ENCODE results near the gene OFD1. TPM values are rescaled to one million over a fixed set of nuclear protein-coding genes. Genes with fewer than 3 reads are reported as not detected.
A peak's percentile ranks its signal among the peaks of the same experiment; 100 is the strongest.

OFD1 gene, protein sequence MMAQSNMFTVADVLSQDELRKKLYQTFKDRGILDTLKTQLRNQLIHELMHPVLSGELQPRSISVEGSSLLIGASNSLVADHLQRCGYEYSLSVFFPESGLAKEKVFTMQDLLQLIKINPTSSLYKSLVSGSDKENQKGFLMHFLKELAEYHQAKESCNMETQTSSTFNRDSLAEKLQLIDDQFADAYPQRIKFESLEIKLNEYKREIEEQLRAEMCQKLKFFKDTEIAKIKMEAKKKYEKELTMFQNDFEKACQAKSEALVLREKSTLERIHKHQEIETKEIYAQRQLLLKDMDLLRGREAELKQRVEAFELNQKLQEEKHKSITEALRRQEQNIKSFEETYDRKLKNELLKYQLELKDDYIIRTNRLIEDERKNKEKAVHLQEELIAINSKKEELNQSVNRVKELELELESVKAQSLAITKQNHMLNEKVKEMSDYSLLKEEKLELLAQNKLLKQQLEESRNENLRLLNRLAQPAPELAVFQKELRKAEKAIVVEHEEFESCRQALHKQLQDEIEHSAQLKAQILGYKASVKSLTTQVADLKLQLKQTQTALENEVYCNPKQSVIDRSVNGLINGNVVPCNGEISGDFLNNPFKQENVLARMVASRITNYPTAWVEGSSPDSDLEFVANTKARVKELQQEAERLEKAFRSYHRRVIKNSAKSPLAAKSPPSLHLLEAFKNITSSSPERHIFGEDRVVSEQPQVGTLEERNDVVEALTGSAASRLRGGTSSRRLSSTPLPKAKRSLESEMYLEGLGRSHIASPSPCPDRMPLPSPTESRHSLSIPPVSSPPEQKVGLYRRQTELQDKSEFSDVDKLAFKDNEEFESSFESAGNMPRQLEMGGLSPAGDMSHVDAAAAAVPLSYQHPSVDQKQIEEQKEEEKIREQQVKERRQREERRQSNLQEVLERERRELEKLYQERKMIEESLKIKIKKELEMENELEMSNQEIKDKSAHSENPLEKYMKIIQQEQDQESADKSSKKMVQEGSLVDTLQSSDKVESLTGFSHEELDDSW
- 15.9 TPM for total RNA-seq

DNA sequence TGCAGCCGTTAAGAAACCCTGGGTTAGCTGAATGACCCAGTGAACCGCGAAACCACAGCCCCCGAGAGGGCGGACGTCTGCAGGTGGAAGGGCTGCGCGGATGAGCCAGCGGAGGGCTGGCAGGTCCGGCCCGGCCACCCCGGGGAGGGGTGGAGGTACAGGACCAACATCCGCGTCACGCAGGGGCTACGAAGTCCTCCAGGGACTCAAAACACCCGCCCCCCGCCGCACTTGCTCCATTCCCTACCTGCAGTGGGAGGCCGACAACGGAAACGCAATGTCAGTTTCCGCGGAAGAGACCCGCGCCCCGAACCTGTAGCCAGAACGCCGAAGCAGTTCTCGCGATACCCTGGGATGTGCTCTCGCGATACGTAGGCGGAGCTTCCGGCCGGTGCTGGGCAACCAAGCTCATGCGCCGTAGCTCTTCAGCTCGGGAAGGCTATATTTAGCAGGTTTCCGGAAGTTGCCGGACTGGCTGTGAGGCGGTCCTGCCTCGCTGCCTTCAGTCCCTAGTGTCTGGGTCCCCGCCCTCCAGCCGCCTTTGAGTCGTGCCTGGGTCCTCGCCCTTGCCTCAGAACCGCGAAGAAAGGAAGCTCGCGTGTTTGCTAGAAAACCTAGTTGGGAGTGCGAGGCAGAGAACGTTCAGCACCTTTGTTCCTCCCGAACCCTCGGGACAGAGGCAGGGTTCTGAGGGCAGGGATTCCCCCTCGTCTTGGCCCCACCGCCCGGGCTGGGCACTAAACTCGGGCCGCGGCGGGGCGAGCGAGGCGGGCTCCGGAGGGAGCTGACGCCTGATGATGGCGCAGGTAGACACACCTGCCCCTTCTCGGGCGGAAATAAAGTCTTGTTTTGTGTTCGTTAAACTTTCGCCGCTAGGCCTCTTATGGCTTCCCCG is at the start of gene OFD1, which contains the start of gene TRAPPC2:
OFD1 (plus strand) TSS at position 471 of the 895 bp plus-strand sequence; CDS start at position 795, 324 bp downstream.
TRAPPC2 (minus strand) TSS at position 343 of the 895 bp plus-strand sequence. CDS start 14,657 bp downstream, outside the sequence.
- peak; percentile 79 to 88 for DNase-seq (ENCODE audit: low spot score in 2 of 2)
- FAIRE-seq, result no peak

DNA sequence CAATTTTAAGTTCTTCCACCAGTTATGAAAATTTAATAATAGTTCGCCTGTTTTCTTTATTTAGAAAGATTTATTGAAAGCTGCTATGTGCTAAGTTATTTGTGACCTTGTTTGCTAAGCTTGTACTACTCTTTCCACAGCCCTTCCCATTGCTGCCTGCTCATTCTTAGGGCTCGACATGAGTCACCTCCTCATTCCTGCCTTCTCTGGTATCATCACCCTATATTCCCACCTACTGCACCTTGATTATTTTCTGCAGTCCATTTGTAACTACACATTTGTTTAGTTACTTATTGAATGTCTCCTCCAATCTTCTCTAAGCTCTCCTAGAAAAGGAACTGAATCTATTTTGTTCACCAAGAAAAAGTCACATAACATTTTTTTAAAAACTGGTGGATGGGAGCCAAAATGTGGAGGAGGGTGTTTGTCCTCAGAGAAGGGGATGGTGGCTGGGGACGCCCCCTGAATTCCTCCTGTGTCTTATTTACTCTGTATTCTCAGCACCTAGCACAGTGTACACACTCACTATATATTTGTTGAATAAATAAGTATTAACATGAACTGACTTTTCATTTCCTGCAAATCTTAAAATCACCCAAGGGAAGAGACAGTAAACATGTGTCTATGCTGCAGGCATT is 49.3 kb upstream of the OFD1 start:
- DNase-seq (ENCODE audit: low spot score in 2 of 2) (no peak), FAIRE-seq (no peak)

DNA sequence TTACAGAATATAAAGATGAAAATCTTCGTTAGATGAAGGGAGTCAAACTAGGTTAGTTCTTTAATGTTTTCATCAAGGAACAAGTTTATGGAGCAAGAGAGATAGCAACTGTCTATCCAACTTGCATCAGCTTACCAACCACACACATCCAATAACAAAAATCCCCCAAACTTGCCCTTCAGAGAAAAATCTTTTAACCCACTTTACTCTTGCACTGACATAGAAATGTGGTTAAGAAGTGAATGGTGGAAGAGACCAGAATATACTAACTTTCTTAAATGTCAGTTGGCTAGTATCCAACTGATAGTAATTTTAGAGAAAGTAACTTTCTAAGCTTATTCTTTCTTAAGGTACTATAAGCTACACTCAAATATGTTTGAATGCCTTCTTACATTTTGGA is 47.3 kb upstream of the OFD1 start:
- FAIRE-seq (no peak), DNase-seq (ENCODE audit: low spot score in 2 of 2) (no peak)

DNA sequence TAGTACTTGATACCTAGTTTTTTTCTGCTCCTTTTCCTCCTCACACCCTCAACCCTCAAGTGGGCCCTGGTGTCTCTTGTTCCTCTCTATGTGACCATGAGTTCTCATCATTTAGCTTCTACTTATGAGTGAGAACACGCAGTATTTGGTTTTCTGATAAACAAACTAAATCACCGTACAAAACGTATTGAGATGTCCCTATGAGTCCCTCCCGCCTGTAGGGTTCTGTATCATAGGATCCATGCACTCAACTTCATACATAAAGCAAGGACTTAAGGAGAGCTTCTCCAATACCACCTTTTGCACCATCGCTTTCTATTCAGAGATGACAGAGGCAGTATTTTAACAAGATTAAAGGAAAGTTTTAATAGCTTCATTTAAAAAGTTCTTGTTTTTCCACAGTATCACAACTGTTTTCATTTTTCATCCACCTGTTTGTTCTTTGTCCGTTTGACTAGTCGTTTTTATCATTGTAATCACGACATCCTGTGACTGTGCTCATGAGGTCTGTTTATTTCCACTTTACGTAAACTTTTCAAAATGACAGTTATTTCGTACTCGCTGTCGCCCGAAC is 46.1 kb upstream of the OFD1 start:
- no peak for DNase-seq (ENCODE audit: low spot score in 2 of 2)

DNA sequence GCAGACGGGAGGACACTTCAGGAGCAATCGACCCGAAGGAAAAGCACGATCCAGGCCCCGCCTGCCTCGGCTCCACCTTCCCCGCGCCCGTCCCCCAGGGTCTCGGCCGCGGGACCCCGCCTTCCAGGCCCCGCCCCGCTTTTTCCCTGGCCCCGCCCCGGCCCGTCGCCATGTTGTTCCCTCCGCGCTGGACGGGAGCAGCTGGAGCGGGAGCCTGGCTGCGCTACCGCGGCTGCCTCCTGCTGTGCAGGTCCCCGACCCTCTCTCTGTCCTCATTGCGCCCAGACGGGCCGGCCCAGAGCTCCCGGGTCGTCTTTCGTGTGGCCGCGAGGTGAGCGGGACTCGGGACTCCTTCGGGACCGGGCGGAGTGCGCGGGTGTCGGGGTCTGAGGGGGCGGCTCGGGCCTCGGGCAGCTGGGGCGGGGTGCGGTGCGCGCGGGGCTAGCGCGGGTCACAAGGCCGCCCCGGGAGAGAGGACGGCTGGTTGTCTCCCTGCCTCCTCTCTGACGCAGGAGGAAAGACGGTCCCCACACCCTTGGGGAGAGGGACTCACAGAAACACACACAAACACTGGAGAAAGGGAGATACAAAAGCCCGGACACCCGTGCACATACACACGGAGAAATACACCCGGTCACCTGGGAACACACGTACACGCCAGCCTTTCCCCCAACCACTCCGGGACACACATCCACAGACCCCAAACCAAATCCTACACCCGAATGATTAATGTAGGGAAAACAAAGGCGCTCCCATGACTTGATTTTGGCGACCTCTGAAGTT is 45.4 kb upstream of the OFD1 start, which contains the start of gene RAB9A:
RAB9A (plus strand) TSS at position 171 of the 783 bp plus-strand sequence. CDS start 19,619 bp downstream, outside the sequence.
- no peak for FAIRE-seq
- peak; percentile 76 to 81 for DNase-seq (ENCODE audit: low spot score in 2 of 2)

More for the DNA sequence above, 46.1 kb upstream of the OFD1 start:
- no peak for FAIRE-seq

DNA sequence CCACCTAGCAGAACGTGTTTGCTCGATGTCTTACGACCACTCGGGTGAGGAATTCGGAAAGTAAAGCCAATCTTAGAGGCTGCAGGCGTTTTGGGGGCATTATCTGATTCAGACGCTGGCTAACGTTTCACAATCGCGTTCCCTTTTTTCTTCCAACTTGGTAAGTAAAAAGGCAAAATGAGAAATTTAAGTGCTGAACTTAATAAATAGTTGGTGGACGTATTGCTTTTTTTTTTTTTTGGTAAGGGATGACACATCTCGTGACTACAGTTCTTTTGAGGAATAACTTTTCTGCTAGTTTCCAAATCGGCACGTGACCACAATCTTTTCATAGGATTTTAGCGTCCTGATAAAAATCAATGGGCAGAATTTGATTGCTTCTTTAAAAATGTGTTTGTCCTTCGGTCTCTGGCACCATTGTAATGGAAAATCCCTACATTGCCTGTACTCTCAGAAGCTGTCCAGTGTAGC is 44.8 kb upstream of the OFD1 start:
- DNase-seq (ENCODE audit: low spot score in 2 of 2) (no peak), FAIRE-seq (no peak)

DNA sequence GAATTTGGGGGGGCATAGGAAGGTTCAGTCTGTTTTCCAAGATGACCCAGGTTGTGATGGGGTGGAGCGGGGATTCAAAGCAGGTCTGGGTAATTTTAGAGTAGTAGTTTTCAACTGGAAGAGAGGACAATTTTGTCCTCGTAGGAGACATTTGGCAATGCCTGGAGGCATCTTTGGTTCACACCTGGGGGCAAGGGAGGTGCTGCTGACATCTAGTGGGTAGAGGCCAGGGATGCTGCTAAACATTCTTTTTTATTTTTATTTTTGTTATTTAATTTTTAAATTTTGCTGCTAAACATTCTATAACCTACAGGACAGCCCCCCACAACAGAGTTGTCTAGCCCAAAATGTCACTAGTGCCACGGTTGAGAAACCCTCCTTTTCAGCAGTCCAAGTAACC is 43.7 kb upstream of the OFD1 start:
- no peak for FAIRE-seq

DNA sequence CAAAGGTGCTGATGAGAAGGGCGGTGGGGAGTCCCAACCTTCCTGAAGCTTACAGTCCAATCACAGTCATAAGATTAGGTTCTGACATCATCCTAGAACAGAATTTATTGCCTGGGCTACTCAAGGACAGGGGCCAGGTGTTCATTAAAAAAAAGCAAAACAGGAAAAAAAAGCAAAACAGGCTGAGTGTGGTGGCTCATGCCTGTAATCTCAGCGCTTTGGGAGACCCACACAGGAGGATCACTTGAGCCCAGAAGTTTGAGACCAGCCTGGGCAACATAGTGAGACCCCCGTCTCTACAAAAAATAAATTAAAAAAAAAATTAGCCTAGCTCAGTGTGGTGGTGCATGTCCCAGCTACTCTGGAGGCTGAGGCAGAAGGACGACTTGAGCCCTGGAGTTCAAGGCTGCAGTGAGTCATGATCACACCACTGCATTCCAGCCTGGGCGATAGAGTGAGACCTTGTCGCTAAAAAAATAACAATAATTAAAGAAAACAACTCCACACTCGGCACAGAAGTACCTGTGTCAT is 42.6 kb upstream of the OFD1 start:
- no peak for FAIRE-seq
- no peak for DNase-seq (ENCODE audit: low spot score in 2 of 2)

More for the DNA sequence above, 43.7 kb upstream of the OFD1 start:
- DNase-seq (ENCODE audit: low spot score in 2 of 2), result no peak

DNA sequence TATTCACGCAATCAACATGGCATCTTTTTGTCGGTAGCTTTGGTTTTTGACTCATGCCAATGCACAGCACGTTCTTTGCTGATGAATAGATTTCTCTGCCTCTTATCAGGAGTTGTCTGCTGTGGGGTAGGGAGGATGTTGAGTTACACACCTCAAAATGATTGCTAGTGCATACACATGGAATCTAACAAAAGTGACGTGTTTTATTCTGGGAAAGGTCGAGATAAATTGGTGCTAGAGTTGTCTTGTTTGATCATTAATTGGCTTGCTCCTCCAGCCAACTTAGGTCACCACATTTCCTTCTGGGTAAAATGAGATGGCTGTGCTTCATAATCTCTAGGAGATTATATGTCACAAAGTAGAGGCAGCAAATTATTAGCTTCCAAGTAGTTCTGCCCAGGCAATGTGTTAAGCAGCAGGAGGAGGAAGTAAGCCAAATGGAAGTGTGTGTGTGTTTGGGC is 41.7 kb upstream of the OFD1 start:
- FAIRE-seq (no peak), DNase-seq (ENCODE audit: low spot score in 2 of 2) (no peak)

DNA sequence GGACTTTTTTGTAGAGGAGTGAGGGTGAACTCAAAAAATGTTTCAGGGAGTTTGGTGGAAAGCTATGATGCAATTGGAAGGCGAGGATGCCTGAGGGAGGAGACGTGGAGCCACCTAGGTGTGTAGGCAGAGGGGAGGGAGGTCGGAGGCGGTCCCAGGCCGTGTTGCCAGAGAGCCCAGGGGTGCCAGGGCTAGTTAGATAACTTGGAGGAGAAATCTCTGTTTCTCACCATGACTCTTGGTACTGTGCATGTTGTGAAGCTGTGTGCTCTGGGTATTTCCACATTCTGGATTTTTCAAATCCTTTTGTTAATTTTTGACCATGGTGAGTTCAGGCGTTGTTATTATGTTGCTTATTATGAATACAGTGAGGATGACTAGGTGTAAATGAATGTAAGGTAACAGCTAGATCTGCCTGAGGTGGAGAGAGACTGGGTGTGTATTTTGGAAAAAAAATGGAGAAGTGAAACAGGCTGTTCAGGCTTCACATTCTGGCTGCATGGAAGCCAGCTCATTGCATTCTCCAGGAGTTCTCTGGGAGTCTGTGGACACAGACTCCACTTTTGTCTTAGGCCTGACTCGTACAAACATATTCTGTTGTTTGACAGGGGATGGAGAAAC is 41.1 kb upstream of the OFD1 start:
- DNase-seq (ENCODE audit: low spot score in 2 of 2), result no peak
- no peak for FAIRE-seq

DNA sequence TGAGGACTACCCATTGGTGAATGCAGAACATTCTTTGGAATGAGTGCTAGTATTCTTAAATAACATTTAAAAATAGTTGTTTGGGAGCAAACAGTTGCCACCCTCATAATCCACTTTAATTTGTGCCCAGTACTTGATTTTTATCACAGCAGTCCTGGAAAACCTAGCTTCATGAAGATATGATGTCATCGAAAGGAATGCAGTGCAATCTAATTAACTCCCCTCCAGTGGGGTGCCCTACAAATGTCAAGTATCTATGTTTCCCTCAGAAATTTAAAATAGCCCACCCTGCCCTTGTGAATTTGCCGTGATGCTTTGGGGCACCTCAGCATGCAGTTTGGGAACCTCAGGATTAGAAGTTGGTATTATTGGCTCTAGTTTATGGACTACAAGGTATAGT is 40.2 kb upstream of the OFD1 start:
- FAIRE-seq (no peak), DNase-seq (ENCODE audit: low spot score in 2 of 2) (no peak)

DNA sequence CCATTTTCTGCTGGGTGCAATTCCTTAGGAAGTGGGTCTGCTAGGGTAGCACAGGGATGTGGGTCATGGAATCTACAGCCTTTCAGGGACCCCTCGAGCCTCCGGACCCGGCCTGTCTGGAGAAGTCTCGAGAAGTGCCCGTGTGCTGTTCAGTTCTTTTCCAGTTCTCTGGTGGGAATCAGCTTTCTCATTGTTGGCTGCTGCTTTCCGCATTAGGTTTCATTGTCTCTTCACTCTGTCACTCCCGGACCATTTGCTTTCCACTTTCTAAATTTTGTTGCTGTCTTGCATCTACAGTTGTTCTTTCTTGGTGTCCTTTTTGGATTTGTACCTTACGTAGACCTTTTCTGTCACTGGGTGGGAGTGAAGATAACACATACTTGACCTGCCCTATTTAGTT is 39.6 kb upstream of the OFD1 start:
- no peak for FAIRE-seq
- DNase-seq (ENCODE audit: low spot score in 2 of 2), result no peak

DNA sequence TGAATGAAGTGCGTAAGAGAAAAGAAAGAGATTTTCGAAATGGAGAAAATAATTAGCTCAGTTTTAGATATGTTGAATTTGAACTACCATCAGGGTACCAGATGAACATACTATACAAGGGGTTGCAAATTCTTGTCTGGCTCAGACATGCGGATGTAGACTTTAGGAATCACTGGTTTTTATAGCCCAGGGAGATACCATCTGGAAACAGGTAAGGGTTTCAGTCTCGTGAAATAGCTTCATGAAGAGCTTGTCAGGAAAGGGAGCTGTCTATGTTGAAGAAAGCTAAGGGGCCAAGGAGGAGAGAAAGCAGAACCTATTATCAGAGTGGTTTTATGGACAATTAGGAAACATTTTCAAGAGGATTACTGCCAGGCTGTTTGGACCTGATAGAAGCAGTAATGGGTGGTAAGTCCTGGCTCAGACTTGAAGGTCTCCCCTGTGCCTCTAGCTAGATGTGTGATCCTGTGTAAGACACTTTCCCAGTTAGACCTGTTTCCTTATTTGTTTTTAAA is 38.9 kb upstream of the OFD1 start:
- FAIRE-seq, result no peak

DNA sequence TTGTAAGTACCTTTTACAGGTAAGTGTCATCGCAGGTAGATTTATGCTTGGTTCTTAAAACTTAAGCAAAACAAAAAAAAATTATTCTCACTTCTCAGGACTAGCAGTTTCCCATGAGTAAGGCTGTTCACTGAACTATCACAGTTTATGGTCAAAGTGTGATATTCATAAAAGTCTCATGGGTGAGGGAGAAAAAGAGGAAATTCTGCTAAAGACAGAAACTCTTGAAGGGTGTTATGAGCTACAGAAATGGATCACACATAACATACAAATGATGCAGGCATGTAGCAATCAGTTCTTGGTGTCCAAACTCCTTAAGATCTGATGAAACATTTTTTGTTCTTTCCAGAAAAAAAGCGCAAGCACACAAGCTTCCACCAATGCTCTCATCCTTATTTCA is 37.1 kb upstream of the OFD1 start:
- FAIRE-seq, result no peak
- no peak for DNase-seq (ENCODE audit: low spot score in 2 of 2)

More for the DNA sequence above, 38.9 kb upstream of the OFD1 start:
- no peak for DNase-seq (ENCODE audit: low spot score in 2 of 2)

DNA sequence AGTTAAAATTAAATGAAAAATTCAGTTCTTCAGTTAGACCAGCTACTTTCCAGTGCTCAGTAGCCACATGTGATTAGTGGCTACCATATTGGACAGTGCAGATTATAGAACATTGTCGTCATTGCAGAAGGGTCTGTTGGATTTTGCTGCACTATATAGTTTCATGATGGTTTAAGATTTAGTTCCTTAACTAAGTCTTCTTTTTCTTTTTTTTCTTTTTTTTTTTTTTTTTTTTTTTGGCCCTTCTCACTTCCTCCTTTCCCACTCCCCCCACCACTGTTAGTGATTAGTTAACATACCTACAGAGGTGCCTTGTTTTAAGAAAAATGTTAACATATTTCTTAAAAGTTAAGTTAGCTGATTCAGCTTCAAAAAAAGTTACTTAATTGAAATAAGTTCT is 36.6 kb upstream of the OFD1 start:
- FAIRE-seq, result no peak
- no peak for DNase-seq (ENCODE audit: low spot score in 2 of 2)

DNA sequence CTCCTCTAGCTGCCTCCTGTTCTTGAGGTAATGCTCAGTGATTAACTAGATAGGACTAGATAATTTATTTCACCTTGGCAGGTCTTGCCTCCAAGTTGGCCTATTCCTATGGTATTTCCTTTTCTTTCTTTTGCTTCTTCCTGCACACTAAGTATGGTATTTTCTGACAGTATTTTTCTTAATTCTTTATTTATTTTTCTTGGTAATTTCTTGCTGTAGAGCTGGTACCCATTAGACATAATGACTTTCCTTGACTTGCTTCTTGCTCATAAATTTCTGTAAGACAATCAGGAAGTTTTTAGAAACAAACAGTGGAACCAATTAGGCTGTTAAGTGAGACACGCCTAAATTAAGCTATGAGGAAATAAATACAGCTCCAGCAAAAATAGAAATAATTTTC is 36.1 kb upstream of the OFD1 start:
- FAIRE-seq (no peak), DNase-seq (ENCODE audit: low spot score in 2 of 2) (no peak)

DNA sequence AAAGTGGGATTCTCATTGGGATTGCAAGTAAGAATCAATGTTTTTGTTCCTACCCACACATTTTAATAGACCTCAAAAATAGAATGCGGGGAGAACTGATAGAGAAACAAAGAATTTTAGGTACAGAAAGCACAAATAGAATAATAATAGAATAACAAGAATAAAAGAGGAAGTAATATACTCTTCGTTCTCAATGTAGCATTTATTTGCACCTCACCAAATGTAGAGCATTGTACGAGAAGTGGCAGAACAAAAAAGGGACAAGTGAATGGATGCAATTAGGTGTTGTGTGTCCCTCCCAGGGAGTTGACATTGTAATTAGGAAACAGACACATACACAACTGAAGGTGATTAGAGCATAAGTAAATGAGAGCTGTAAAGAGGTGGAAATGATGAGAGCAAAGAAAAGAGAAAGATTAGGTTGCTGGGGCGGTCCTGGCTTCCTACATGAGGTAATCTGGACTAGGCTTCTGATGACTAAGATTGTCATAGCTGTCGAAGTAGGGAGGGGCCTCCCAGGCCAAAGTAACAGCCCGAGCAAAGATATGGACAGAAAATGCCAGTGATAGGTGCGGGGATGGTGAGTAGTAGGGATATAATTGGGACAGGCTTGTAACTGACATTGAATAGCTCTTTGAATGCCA is 35.2 kb upstream of the OFD1 start:
- DNase-seq (ENCODE audit: low spot score in 2 of 2) (no peak), FAIRE-seq (no peak)
